Ishikawa (cell line): ENCODE results near the gene COX6B2.

ENCODE experiments used
- CEBPB ChIP-seq: IDR thresholded peaks from 2 replicates; pipeline ENCODE4 v1.6.1; 2012
- CREB1 ChIP-seq: IDR thresholded peaks from 2 replicates; pipeline ENCODE4 v1.6.1; 2012; ENCODE audit warnings: low read depth
- EGR1 ChIP-seq: IDR thresholded peaks from 2 replicates; pipeline ENCODE4 v1.6.1; 2012
- EP300 ChIP-seq: IDR thresholded peaks from 2 replicates; pipeline ENCODE4 v1.6.1; 2012; ENCODE audit warnings: borderline replicate concordance
- FOXM1 ChIP-seq: IDR thresholded peaks from 2 replicates; pipeline ENCODE4 v1.6.1; 2012; ENCODE audit warnings: low read depth, borderline replicate concordance
- NFIC ChIP-seq: IDR thresholded peaks from 2 replicates; pipeline ENCODE4 v1.6.1; 2012
- RAD21 ChIP-seq: IDR thresholded peaks from 2 replicates; pipeline ENCODE4 v1.6.1; 2012; ENCODE audit warnings: low read depth
- TAF1 ChIP-seq: IDR thresholded peaks from 2 replicates; pipeline ENCODE4 v1.6.1; 2012; ENCODE audit warnings: low read depth, mild to moderate bottlenecking
- TCF12 ChIP-seq: IDR thresholded peaks from 2 replicates; pipeline ENCODE4 v1.6.1; 2012; ENCODE audit warnings: low read depth
- TEAD4 ChIP-seq: IDR thresholded peaks from 2 replicates; pipeline ENCODE4 v1.6.1; 2012
- YY1 ChIP-seq: IDR thresholded peaks from 2 replicates; pipeline ENCODE4 v1.6.1; 2012; ENCODE audit warnings: low read depth
- ZBTB7A ChIP-seq: IDR thresholded peaks from 2 replicates; pipeline ENCODE4 v1.6.1; 2012; ENCODE audit warnings: low read depth
- TF ChIP-seq, protein P1 (sequence below): IDR thresholded peaks from 2 replicates; pipeline ENCODE4 v1.6.1; 2012
- TF ChIP-seq, protein P2 (sequence below): IDR thresholded peaks from 2 replicates; pipeline ENCODE4 v1.6.1; 2012; ENCODE audit warnings: low read depth, mild to moderate bottlenecking
- TF ChIP-seq, protein P3 (sequence below): IDR thresholded peaks from 2 replicates; pipeline ENCODE4 v1.6.1; 2012

The COX6B2 gene

GRCh38 chr19:55309448-55309847 lies 45.1 kb downstream of the COX6B2 start:
- TF ChIP-seq ZBTB7A (no peak), TAF1 (no peak), TEAD4 (no peak), TCF12 (no peak), RAD21 (no peak), YY1 (no peak), EGR1 (no peak), CEBPB (no peak), FOXM1 (no peak), CREB1 (no peak), NFIC (no peak), EP300 (no peak)
- TF ChIP-seq, protein P1, sequence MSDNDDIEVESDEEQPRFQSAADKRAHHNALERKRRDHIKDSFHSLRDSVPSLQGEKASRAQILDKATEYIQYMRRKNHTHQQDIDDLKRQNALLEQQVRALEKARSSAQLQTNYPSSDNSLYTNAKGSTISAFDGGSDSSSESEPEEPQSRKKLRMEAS: no peak
- TF ChIP-seq, protein P2, sequence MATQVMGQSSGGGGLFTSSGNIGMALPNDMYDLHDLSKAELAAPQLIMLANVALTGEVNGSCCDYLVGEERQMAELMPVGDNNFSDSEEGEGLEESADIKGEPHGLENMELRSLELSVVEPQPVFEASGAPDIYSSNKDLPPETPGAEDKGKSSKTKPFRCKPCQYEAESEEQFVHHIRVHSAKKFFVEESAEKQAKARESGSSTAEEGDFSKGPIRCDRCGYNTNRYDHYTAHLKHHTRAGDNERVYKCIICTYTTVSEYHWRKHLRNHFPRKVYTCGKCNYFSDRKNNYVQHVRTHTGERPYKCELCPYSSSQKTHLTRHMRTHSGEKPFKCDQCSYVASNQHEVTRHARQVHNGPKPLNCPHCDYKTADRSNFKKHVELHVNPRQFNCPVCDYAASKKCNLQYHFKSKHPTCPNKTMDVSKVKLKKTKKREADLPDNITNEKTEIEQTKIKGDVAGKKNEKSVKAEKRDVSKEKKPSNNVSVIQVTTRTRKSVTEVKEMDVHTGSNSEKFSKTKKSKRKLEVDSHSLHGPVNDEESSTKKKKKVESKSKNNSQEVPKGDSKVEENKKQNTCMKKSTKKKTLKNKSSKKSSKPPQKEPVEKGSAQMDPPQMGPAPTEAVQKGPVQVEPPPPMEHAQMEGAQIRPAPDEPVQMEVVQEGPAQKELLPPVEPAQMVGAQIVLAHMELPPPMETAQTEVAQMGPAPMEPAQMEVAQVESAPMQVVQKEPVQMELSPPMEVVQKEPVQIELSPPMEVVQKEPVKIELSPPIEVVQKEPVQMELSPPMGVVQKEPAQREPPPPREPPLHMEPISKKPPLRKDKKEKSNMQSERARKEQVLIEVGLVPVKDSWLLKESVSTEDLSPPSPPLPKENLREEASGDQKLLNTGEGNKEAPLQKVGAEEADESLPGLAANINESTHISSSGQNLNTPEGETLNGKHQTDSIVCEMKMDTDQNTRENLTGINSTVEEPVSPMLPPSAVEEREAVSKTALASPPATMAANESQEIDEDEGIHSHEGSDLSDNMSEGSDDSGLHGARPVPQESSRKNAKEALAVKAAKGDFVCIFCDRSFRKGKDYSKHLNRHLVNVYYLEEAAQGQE: no peak
- TF ChIP-seq, protein P3, sequence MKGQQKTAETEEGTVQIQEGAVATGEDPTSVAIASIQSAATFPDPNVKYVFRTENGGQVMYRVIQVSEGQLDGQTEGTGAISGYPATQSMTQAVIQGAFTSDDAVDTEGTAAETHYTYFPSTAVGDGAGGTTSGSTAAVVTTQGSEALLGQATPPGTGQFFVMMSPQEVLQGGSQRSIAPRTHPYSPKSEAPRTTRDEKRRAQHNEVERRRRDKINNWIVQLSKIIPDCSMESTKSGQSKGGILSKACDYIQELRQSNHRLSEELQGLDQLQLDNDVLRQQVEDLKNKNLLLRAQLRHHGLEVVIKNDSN: no peak

GRCh38 chr19:55308281-55308680 lies 46.2 kb downstream of the COX6B2 start:
- TF ChIP-seq TAF1 (no peak), ZBTB7A (no peak), YY1 (no peak), FOXM1 (no peak), TCF12 (no peak), EP300 (no peak), NFIC (no peak), EGR1 (no peak), CEBPB (no peak), TEAD4 (no peak), RAD21 (no peak), CREB1 (no peak)
- TF ChIP-seq, protein P3: no peak
- TF ChIP-seq, protein P1: no peak
- TF ChIP-seq, protein P2: no peak

DNA sequence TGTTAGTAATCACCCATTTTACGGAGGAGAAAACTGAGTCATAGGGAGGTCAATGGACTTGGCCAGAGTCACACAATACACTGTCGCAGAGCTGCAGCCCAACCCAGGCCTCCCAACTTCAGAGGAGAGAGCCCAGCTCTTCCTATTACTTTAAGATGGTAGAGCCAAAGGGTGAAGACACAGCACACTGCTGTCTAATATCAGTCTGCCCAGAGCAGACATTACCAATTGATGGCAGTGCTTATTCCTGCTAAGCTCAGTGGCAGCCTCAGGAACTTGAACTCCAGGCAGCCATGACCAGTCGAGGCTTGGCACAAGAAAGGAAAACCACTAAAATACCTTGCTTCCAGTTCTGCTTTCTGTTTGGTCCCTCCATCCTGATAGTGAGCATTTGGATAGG lies 47.8 kb downstream of the COX6B2 start:
- TF ChIP-seq, protein P2: no peak
- TF ChIP-seq ZBTB7A (no peak), RAD21 (no peak), TAF1 (no peak), FOXM1 (no peak), EP300 (no peak), TEAD4 (no peak), CEBPB (no peak), TCF12 (no peak), YY1 (no peak), CREB1 (no peak), EGR1 (no peak), NFIC (no peak)
- TF ChIP-seq, protein P1: no peak
- TF ChIP-seq, protein P3: no peak

DNA sequence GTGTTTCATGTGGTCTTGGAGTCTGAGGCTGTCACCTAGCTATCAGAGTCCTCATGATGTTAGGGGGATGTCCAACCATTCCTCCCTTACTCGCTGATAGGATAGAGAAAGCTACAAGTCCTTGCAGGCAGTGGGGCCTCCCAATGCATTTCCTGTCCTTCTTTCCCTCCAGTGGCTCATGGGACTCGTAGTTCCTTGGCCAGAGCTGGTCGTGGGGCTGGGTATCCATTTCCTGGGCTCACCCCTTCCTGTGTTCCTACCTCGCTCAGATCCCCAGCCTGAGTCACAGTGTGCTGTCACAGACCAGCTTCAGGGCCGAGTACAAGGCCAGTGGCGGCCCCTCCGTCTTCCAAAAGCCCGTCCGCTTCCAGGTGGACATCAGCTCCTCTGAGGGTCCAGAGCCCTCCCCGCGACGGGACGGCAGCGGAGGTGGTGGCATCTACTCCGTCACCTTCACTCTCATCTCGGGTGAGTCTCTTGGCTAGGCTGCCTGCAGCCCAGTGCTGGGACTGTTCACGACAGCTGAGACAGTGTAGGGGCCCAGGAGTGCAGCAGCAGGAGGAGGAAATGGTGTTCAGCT lies 48.4 kb downstream of the COX6B2 start:
- TF ChIP-seq FOXM1: no peak
- no peak for TF ChIP-seq ZBTB7A
- TF ChIP-seq TCF12: no peak
- TF ChIP-seq EGR1: no peak
